Measurements from ENCODE around the gene FARP1.

FARP1 gene

DNA sequence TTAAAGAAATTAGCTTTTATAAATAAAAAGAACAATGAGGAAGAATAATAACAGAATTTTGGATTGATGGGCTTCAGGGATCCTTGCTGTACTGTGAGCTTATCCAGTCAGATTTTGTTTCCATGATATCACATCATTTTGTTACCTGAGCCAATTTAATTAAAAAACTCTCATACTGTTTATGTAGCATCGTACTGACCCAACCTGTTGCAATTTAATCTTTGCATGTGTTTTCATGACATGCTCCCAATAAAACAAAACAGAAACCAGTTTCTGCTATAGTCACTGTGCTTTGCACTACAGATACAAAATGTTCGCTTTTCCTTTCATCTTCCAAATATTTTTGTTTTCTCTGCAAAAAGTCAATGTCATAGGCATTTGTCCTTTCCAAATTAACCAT, 143.9 kb downstream of the FARP1 start:
- DNase-seq (ENCODE audit: low read depth in 2 of 2) = no peak

DNA sequence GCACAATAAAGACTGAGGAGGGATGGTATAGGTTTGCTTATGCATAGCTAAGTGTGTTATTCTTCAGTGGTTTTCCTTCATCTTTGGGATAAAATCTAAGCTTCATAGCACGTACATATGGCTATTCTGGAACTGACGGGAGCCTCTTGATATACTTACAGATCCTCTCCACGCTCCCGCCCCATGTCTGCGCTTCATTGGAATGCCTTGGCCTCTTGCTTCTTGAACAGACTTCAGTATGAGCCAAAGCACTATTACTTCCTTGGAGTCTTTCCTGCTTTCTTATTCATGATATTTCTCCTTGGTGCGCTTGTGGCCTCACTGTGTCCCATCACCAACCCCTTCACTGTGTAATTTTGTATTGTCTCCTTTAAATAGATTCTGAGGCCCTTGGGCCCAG, 145.3 kb downstream of the FARP1 start:
- no peak for DNase-seq (ENCODE audit: low read depth in 2 of 2)

DNA sequence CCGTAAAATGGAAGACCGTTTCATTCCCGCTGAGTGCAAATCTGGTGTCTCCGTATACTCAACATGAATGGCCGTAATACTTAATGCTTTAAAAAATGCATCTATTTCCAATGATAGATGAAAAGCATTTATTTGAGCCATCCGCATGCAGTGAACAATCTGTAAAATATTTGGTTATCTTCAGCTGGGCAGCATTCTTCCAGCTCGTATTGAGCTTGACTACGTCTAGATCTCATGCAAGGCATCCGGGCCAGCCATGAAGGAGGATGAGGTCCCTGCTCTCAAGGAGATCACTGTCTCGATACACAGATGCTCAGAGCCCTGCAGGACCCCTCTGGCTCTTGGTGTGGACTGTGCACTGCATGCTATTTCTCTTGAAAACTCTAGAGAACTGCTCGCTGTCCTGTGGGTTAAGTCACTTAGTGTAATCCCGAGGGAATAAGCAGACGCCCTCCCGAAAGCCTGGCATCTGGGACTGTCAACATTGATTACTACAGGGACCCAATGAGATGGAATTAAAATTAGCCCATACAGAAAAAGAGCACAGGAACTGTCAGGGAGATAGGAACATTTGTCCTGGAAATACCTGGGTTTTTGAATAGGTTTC, 146.5 kb downstream of the FARP1 start:
- DNase-seq (ENCODE audit: low read depth in 2 of 2) = no peak

DNA sequence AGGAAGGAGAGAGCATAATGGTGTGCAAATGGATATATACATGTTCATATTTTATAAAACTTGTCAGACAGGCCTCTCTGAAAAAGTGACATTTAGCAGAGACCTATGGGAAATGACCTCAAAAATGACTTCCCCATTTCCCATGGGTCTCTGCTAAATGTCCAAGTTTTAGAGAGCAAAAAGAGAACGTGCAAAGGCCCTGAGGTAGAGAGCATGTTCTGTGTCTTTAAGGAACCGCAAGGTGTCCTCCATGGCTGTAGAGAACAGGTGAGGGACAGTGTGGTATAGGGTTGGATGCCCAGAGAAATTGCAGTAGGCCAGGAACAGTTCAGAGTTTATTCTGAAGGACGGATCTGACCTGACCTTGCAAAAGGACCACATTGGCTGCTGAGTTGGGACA, 147.4 kb downstream of the FARP1 start:
- DNase-seq (ENCODE audit: low read depth in 2 of 2) = no peak

DNA sequence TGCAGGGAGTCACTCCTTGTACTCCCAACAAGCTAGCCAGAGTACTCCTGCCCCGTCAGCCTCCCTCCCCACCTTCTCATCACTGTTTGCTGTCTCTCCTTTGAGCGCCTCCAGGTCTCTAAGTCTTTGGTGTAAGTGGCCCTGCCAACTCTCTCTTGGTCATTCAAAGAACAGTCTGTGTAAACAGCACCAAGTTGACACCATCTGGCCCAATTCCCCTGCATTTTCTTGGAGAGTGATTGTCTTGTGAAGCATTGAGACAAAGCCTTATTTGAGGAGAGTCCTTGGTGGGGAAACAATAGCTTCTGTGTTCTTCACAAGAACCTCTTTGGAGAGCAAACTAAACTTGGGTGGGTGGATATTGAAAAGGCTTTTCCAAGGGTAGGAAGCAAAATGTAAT, 148.8 kb downstream of the FARP1 start:
- no peak for DNase-seq (ENCODE audit: low read depth in 2 of 2)

DNA sequence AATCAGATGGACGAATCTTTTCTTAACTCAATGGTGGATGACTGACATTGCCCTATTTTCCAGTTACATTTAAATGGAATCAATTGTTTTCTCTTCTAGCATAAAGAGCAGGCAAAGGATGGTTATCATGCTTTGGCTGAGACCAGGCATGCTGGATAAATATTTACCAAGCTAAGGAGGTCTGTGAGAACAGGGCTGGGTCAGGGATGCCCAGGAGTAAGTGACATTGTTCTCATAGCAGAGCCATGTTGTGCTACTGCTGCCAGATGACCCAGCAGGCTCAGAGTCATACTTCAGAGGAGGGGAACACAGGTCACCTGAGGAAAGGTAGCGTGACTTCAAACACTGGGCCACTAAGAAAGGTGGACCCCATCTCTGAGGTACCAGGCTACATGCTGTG, 150.2 kb downstream of the FARP1 start:
- no peak for DNase-seq (ENCODE audit: low read depth in 2 of 2)

DNA sequence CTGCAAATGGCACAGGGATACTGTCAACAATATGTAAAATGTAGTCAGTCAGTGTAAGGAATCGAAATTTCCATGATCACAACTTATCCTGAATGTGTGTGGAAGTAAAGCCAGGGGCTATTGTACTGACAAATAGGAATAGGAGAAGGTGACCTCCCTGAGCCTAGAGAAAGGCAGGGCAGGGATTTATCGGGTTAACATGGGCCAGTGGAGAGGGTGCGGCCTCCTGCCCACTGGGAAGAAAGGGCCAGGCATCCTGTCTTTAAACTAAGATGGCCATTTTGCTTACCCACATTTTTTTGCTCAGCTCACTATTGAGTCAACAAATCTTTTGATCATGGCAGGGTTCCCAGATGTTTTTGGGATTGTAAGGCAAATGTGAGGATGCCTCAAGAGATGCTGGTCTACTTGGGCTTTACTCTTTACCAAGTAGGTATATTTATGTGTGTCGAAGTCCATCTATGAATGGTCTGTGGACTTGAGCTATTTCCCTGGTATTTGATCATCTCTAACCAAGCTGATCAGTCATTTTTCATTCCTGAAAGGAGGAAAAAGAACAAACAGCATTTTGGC, 150.8 kb downstream of the FARP1 start:
- DNase-seq (ENCODE audit: low read depth in 2 of 2) = no peak

DNA sequence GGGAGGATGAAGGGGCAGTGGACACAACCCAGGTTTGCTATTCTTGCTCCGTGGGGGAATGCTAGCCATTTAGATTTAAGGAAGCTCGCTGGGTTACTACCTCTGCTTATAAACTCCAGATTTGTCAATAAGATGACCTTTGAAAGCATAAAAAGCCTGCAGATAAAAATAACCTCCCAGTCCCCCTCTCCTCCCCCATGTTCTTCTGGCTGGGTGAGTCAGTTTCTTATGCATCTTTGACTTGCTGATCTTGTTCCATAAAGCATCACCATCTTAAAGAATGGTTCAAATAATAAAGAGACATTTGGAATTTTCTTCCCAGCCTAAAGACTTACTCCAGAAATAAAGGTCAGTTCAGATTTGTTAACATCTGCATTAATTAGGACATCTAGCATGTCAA, 152.5 kb downstream of the FARP1 start:
- DNase-seq (ENCODE audit: low read depth in 2 of 2) = no peak

DNA sequence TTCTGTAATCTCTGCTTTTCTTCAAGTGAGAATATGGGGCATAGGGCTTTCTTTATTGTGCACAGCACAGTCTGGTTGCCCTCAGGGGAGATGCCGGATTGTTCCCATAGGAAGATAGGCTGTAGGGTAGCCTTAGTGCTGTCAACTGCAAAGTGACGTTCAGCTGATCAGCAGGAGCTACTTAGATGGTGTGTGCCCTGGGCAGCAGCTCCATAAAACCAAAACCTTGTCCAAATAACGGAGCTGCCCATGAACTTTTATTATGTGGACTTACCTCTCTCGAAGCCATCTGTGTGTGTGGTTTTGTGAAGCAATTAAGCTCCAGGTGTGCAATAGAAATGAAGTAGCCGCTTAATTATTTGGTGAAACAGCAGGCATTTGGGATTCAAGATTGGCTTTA, 154.2 kb downstream of the FARP1 start:
- no peak for DNase-seq (ENCODE audit: low read depth in 2 of 2)

DNA sequence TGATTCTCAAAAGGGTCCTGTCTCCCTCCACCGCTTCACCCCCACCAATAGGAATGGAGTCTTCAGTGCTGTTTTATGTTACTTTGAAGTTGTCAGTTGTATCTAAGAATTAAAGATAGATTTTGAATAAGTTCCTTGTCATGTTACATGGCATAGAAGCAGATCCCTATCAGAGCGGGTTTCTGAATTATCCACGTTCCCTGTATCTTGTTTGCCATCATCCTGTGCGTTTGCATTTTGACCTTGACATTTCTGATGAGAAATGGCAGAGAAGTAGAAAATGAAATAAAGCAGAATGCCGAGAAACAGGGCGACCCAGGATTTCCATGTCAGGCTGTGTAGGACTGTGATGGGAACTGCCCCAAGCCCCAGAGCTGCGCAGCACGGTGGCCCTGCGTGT, 154.9 kb downstream of the FARP1 start:
- no peak for DNase-seq (ENCODE audit: low read depth in 2 of 2)

DNA sequence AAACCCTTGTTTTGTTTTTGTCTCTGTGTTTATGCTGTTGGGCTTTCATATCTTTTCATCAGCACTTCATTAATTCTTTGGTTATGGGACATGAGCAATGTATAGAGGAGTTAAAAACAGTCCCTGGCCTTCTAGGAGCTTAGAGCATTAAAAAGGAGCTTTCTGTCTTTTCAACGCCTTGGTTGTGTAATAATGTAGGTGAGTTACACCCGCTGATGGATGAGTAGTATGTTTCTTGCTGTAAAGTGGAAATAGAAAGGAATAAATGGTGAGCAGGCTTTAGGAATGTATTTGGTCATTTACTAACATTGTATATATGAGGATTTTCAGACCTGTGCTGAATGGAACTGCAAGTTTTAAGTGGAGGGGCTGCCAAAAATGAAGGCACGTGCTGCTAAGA, 155.7 kb downstream of the FARP1 start:
- DNase-seq (ENCODE audit: low read depth in 2 of 2) = no peak

DNA sequence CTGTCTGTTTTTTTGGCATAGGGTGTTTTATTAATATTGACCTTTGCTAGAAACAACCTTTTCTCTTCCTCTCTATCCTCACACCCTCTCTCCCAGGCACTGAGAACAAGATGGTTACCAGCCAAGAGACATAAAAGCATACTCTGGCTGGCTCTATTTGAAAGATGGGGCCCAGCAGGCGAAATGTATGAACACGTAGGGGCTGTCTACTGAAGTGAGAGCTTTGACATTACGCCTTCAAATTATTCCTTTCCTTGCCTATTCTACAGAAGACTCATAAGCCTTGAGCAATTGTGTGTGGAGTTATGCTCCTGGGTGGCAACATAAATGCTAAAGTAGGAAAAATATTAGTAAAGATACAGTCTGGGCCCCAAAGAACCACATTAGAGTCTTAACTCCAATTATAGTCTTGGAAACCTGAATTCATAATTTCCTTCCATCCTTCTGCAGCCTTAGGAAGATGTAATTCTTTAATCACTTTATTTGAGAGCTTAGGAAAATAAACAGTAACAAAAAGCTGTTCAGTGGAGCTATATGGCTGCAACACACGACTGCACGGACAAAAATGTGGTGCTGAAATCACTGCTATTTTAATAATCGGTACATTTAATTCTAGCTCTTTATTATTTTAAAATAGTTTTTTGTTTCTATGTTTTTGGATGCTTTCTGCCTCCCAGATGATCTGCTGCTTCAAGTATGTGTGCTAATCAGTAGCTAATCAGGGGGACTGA, 156.5 kb downstream of the FARP1 start:
- DNase-seq (ENCODE audit: low read depth in 2 of 2) = no peak

DNA sequence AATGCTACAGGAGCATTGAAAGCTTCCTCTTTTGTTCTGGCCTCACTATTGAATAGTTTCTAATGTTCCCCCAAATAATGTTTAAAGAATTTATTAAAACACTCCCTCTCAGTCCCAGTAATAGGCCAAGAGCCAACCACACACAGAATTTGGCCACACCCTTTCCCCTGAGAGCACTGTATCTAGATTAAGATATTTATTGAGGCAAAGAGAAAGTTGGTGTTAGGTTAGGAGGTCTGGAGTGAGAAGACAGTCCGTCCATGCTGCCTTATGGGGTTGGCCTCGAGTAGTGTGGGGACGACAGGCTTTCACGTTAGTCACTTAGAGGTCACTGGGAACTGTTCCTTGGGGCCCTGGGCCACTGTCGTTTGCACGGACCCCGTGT, 157.1 kb downstream of the FARP1 start:
- DNase-seq (ENCODE audit: low read depth in 2 of 2) = no peak

DNA sequence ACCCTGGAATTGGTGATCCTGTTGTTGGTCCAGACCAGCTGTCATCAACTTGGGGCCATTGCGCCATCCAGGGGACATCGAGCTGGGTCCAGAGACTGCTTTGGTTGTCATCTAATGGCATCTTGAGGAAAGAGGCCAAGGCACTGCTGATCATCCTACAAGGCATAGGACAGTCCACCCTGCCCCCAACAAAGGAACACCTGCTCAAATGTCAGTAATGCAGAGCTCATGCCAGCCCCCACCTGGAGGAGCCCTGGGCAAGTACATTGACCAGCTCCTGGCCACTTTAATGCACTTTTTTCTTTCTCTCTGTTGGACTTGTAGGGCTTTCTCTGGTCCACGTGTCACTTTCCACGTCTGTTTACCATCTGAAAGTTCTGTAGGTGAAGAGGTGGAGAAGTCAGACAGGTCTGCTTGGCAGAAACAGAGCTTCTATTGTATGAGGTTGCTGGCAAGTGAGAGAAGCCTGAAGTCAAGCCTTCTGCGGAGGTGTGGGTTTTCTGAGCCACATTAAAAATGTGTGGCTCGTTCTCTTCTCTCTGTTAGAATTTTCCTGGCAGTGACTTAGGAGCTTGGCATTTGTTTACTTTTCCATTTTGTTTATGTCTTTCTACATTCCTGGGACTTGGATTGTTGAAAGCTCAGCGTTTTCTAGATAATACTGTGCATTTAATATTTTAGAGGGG, 158.2 kb downstream of the FARP1 start:
- DNase-seq (ENCODE audit: low read depth in 2 of 2) = no peak

DNA sequence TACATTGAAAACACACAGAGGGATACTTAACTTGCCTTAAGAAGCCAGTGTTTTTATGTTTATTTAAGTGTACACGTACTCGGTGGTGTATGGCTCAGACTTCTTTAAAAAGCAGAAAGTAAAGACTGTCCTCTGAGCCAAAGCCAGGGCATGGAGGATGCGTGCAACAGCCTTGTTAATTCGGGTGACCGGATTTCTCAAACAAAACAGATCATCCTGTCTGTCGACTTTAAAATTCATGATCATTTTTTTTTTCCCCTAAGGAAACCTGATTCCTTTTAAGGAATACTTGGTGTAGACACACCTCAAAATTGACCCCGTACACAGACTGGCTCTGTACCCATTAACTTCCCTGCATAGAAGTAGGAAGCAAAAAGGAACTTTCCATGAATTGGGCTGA, 158.8 kb downstream of the FARP1 start:
- no peak for DNase-seq (ENCODE audit: low read depth in 2 of 2)

DNA sequence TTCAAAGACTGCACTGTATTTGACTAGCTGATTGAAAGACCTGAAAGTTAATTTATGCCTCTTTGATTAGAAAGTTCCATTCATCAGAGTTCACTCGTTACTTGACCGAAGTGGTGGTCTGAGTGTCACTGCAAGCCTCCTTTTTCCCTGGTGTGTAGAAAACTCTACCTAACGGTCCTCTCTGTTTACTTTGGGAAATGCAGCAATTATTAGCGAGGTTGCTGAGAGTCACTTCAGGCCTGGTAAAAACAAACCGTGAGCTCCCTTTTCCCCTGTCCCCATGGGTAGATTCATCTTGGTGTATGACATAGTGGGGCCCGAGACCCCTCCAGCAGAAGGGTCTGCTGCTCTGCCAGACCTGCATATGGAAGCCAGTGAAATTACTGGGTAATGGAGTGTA, 161.0 kb downstream of the FARP1 start:
- DNase-seq (ENCODE audit: low read depth in 2 of 2) = no peak

DNA sequence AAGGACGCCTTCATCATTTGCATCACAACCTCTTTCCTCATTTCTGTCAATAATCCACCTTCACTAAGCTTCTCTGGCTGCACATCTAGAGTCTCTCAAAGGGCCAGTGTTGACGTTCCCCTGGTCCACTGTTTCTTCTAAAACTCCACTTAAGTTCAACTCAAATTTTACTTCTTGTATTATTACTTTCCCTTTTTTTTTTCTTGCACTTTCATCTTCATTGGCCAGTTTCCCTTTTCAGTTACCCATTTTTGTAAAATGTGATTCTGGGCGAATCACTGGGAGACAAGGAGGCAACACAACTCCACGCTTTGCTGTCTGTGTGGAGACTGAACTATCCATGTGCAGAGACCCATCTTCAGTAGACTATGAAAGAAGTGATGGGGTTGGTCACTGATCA, 162.8 kb downstream of the FARP1 start:
- no peak for DNase-seq (ENCODE audit: low read depth in 2 of 2)

DNA sequence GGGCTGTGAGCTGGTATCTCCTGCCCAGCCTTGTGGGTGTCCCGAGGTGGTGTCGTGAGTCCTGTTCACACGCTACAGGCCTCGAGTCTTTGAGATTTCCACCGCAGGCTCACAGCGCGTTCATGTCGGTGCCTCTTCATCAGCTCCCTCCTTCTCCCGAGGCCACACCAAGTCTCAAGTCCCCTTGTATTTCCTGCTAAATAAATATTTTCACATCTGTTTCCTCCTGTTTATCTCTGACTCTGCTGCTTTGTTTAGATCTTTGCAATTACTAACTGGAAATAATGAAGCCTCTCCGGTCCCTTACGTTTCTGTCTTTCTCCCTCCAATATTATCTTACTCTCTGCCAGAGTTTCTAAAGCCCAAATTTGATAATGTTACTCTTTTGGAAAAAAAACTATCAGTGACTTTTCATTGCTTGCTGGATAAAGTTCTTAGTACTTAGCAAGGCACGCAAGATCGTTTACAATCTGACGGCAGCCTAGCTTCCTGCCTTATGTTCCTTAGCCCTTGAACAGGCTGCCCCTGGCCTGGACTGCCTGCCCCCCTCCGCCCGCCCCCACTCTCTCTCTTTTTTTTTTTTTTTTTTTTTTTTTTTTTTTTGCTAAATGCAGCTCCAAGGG, 164.7 kb downstream of the FARP1 start:
- no peak for DNase-seq (ENCODE audit: low read depth in 2 of 2)

DNA sequence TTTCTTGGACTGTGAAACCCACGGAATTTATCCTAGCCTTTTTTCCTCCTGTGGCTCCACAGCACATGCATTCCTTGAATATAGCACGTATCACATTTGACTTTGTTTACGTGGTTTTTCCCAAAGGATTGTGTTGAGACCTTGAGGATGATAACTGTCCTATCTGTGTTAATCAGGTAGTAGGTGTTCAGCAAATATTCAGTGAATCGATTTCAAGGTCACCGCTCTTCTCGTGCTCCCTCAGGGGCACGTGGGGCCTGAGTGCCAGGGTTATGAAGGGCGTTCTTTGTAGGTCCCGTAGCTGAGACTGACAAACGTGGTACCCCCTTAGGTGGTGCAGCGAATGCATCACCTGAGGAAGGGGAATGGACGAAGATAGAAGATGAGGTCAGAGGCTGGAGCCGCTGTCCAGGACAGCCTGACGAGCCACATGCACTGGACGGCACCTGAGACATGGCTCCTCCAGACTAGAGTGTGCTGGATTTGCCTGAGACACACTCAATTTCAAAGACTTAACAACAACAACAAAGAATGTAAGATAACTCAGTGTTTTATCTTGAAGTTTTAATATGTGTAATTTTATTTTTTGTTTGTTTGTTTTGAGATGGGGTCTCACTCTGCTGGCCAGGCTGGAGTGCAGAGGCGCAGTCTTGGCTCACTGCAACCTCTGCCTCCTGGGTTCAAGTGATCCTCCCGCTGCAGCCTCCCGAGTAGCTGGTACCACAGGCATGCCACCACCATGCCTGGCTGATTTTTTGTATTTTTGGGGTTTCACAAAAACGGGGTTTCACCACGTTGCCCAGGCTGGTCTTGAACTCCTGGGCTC, 165.4 kb downstream of the FARP1 start:
- no peak for DNase-seq (ENCODE audit: low read depth in 2 of 2)

DNA sequence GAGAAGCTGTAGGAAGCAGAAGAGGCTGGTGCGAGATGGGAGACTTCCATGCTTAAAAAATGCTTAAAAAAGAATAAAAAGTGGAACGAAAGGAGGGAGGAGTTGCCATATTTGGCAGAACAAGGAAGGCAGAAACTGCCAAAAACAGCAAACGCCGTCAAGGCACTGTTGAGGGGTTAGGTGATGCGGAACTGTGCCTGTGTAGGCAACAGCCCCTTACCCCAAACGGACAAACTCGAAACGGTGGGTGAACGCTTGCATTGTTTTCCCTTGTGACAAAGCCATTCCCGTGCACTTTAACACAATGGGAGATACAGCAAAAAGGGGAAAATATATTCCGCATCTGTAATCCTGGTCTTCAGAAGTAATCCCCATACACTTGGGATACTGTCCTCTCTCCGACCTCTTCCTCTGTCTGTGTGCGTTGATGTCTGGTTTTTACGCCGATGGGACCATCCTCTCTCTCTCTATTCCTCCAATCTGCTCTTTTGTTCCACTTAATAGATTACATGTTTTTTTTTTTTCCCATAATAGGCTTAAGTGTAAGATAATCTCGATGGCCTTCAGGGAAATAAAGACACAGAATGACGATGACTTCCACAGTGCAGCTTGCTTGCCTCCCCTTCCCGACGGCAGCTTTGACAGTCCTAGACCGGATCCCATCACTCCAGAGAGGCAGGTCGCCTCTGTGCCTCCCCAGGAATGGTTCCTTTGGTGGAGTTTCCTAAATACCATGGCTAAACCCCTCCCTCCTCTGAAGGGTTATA, 166.9 kb downstream of the FARP1 start:
- no peak for DNase-seq (ENCODE audit: low read depth in 2 of 2)

Measured in stimulated activated CD4-positive, alpha-beta T cell treated with anti-CD3 and anti-CD28 coated beads, Interleukin-1b, Interleukin-23, amount 100 ng/mL, for 4 hours (primary cell).